Measurements from ENCODE around the gene ACTR8.
"Not testable (repeated sequence)": the region's sequence is repeated elsewhere in the genome, so short reads cannot be mapped to it uniquely, and the experiment has no call there.

DNA sequence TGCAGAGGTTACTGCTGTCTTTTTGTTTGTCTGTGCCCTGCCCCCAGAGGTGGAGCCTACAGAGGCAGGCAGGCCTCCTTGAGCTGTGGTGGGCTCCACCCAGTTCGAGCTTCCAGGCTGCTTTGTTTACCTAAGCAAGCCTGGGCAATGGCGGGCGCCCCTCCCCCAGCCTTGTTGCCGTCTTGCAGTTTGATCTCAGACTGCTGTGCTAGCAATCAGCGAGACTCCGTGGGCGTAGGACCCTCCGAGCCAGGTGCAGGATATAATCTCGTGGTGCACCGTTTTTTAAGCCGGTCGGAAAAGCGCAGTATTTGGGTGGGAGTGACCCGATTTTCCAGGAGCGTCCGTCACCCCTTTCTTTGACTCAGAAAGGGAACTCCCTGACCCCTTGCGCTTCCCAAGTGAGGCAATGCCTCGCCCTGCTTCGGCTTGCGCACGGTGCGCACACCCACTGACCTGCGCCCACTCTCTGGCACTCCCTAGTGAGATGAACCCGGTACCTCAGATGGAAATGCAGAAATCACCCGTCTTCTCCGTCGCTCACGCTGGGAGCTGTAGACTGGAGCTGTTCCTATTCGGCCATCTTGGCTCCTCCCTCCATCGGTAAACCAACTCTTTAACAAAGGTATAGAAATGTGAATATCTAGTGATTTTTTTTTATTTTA, 45.4 kb upstream of the ACTR8 start:
- TF ChIP-seq POLR2AphosphoS5 (IDR thresholded peaks at IDR 0.05); CTCF (IDR thresholded peaks at IDR 0.05; ENCODE audit: poor library complexity, severe bottlenecking); SMC3 (conservative IDR thresholded peaks at IDR 0.05; ENCODE audit: poor library complexity); RAD21 (conservative IDR thresholded peaks at IDR 0.05); TAF1 (IDR thresholded peaks at IDR 0.05; ENCODE audit: low read depth); REST (IDR thresholded peaks at IDR 0.05; ENCODE audit: borderline replicate concordance); EZH2 (IDR thresholded peaks at IDR 0.05; ENCODE audit: borderline replicate concordance, insufficient read depth, low read length, poor library complexity, severe bottlenecking); EP300 (conservative IDR thresholded peaks at IDR 0.05; ENCODE audit: poor library complexity, severe bottlenecking): not testable (repeated sequence)

Data from neural cell (in vitro differentiated cells).